HG02884 (cell line): ENCODE data around the gene DAP.

ENCODE experiments used
- ATAC-seq: cut with Tn5 transposase; IDR thresholded peaks from one replicate; pipeline ENCODE4 v1.9.1; 2021; ENCODE audit warnings: mild to moderate bottlenecking, moderate library complexity; ENCODE audit not compliant: unreplicated experiment

Gene DAP

GRCh38 chr5:10712574-10713366 is 48.3 kb downstream of the DAP start:
- ATAC-seq: peak; percentile 93

DNA sequence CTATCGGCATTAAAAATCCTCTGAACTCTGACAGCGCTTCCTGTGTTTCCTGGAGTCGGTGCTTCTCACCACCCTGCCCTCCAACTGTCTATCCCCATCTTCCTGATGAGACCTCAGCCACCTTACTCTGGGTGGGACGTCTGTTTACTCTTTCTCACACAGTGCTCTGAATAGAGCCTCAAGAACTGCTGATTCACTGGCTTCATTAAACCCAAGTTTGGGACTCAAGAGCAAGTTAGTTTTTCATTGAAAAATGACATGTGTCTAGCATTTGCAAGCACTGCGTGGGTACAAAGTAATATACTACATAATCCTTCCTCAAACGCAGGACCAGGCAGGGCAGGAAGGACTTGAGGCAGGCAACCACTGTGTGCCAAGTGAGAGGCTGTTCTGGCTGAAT is 49.5 kb downstream of the DAP start:
- no peak for ATAC-seq

DNA sequence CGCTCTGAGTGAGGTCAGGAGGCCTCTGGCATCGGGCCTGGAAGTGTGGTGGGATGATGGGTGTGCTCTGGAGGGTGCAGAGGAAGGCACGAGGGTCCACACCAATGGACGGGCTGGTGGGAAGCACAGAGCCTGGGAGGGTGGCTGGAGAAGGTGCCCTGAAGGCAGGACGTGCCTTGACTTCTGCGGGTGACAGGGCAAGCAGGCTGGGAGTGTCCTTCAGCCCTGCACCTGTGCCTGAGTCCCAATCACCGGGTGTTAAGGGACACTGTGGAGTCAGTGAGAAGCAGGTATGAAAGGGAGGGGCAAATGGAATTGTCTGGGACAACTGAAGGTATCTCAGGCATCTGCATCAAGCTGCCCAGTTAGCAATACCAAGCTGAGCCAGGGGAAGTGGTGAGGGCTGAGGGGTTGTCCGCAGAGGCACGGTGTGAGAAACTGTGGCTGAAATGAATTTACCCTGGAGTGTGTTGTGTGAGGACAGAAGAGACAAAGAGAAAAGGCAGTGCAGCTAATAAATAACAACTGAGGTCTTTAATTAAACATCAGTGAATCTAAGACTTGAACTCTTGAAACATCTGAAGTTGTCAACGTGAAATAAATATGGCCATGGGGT is 50.4 kb downstream of the DAP start:
- no peak for ATAC-seq

DNA sequence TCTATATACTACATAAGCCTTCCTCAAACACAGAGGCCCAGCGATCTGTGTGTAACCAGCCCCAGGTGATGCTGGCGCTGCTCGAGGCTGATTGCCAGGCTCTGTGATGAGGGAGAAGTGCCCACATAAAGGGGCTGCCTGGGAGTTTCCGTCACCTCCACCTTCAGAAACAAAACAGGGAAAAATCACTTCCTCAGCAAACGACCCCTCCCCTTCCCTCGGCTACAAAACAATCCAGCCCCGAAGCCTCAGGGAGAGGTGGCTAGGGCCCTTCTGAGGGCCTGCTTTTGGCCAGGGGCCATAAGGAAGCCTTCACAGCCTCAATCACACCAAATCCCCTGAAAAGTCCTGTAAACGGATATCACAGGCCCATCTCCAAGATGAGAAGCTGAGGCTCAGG is 51.1 kb downstream of the DAP start:
- no peak for ATAC-seq

GRCh38 chr5:10709409-10709808 is 51.6 kb downstream of the DAP start:
- no peak for ATAC-seq

DNA sequence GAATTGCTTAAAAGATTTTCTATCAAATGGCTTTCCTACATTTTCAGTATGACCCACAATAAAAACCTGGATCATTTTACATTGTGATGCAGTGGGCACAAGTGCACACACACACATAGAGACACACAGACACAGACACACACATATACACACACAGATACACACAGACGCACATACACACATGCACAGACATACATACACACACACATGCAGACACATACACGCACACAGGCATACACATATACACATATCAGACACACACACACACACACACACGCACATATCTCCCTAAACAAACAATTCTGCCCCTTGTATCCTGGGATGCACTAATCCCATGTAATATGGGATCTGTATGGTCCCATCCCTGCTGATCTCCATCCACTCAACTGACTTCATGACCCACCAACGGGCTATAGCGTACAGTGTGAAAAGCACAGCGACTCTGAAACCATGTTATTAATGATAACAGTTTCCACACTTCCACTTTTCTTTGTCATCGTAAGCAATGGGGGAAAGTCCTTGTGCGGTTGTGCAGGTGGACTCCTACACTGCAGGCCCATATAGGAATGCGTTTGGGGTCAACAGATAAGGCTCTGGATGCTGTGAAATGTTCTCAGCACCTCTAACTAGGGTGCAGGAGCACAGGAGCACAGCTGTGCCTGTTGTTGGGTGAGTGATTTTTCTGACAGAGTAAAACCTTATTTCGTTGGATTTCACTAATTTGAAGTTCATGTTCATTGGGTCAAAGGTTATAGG is 52.7 kb downstream of the DAP start:
- ATAC-seq: no peak

DNA sequence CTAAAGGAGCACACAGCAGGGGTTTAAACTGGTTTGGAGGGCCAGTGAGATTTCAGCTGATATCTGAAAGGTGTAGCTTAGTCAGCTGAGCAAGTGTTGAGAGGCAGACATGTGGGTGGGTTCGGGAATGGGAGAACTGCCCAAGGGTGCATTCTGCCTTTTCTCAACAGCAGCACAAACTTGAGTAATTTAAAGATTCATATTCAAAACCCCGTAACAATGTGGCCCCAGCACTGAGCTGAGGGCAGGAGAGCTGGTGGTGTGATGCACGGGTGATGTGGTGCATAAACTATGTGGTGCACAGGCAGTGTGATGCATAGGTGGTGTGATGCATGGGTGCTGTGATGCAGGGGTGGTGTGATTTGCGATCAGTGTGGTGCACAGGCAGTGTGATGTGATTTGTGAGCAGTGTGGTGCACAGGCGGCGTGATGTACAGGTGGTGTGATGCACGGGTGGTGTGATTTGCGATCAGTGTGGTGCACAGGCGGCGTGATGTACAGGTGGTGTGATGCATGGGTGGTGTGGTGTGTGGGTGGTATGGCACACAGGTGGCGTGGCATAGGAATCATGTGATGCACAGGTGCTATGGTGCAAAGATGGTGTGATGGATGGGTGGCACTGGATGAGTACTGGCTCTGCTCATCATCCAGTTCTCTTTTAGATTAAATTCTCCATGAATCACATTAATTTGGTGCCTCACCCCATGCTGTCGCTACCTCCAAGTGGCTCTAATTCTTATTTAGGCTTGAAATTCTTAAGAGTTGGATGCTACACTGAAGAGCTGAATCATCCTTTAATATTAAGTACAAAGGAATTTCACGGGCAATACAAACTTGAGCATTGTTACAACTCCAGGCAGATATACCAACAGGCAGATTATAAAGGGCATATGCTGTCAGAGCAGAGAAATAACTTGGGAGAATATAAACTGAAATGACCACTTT is 53.6 kb downstream of the DAP start:
- ATAC-seq: no peak

DNA sequence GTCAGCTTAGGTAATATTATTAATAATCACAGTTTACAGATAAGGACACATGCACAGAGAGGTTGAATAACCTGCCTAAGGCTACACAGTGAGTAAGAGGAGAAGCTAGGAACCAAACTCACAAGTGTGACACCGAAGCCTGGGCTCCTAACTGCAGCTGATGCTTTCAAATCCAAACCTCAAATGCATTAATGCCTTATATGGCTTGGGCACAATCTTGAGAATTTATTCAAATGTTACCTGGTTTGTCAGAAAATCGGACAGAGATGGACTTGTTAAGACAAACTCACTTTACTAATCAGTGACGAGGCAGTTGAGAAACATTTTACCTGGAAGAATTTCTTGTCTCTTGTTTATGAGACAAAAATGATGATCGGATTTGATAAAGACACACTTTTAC is 54.7 kb downstream of the DAP start:
- no peak for ATAC-seq

DNA sequence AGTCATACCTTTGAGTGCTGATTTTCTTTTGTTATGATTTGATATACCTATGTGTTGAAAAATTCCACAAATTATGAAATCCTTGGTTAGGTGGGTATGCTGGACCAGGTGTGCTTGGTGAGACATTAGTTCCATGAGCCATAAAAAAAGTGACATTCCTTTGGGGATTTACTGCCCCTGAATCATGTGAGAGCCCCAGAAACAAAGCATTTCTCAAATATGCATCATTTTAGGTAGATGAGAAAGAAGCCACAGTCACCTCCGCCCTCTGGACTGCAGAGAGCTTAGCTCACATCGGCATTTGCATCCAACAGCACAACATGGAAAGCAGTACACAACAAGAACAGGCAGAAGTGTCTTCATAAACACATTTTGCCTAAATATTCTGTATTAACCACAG is 55.3 kb downstream of the DAP start:
- ATAC-seq: no peak

- ATAC-seq: peak; percentile 38
Measured at GRCh38 chr5:10704949-10705621, 55.9 kb downstream of the DAP start.

DNA sequence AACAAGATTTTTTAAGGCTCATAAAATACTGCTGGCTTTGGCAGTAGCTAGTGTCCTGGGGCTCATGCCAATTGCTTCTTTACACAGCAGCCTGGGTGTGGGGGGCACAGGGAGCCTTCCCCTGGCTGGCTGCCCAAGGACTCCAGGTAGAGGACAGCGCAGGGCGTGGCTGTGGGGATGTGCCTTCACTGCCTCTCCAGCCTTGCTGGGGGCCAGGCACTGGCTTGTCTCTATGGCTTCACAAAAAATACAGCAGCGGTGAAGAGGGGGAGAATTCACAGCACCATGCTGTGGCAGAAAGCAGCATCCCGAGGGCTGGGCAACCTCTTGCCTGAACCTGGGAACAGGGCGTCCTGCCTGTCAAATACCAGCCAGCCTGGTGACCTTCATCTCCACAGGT is 57.4 kb downstream of the DAP start:
- ATAC-seq: no peak

DNA sequence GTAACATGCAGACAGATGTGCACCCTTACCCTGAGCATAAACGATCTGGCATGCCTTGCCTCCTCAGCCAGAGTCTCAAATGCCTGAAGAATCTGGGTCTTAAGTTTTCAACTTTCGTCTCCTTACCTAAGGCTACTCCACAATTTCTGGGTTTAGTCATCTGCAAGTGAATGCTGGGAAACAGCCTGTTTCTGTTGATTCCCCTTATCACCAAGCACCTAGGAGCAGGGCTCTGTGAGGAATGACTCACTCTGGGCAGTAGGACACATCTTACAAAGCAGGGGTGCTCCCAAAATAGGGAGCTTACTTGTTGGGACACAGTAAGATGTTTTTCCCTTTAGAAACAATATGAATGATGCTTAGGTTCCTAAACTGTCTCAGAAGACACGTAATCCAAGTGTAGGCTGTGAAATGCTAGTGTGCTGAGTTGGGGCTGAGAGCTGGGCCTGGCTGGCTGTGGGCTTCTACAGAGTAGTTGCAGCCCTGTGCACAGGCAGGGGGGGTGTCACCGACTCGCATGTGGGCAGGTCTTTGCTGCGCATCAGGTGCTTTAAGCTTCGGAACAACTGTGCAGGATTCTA is 58.0 kb downstream of the DAP start:
- ATAC-seq: no peak

DNA sequence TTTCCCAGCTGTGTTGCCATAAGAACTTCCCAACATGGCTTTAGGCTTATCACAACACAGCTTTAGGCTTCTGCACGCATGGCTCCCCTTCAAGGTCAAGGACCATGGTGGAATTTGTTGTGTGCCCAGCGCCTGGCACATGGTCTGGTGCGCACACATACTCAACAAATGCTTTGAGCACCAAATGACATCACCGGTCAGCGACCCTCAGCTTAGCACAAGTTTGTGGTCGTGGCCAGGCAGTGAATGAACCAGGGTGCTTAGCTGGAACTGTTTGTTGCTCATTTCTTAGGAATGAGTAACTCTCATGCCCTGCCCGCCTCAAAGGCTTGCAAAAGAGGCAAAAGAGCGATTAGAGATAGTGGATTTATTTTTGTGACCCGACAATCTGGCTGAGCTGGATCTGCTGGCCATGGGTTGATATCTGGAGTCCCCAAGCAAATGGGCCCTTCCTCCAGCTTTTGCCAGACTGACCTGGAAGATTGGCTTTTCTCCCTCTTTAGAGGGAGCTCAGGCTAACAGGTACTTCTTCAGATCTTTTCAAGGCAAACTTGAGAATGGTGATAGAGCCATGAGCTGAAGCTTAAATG is 58.9 kb downstream of the DAP start:
- no peak for ATAC-seq

DNA sequence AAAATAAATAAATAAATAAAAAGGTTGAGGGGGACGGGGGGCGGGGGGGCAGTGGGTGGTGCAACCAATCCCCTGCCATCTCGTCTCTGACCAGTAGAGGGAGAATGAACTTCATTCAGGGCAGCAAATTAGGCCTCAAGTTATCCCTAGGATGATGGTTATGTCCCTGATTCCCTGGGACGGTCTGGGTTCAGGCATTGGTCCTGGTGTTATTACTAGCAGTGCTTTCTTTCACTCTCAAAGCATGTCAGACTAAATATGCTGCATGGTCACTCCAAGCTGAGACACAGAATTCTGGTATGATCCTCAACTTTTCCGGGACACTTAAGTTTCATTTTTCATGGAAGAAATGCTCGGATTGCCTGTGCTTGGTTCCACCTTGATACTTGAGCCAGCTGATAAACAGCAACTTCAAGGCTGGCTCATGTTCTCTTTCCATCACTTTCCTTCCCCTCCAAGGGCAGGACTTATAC is 59.4 kb downstream of the DAP start:
- ATAC-seq: no peak

- ATAC-seq: no peak
Measured at GRCh38 chr5:10700516-10700915, 60.5 kb downstream of the DAP start.

GRCh38 chr5:10699987-10700386 is 61.0 kb downstream of the DAP start:
- peak; percentile 58 for ATAC-seq

DNA sequence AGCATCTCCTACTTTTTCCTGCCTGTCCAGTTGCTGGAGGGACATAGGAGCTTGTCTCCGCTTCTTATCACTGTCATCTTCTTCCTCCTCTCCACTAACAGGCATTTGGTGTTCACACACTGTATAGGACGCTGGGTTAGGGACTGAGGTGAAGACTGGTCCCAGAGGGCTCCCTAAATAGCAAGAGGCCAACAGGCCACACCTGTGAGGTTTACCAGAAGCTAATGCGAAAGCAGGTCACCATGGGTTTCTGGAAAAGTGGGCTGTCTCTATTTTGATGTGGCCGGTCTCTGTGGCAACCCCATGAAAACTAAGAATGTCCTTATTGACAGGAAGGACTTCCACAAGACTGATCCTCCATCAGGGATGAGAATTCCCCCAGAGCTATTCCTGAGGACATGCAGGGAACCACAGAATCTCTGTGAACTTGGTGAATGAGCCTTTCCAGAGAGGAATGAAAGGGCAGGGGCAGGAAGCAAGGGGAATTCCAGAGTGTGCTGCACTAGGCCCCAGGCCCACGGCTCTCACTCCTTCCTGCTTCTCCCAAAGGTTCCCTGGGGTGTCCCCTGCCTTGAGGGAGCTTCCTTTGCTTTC is 61.7 kb downstream of the DAP start:
- peak; percentile 28 for ATAC-seq

DNA sequence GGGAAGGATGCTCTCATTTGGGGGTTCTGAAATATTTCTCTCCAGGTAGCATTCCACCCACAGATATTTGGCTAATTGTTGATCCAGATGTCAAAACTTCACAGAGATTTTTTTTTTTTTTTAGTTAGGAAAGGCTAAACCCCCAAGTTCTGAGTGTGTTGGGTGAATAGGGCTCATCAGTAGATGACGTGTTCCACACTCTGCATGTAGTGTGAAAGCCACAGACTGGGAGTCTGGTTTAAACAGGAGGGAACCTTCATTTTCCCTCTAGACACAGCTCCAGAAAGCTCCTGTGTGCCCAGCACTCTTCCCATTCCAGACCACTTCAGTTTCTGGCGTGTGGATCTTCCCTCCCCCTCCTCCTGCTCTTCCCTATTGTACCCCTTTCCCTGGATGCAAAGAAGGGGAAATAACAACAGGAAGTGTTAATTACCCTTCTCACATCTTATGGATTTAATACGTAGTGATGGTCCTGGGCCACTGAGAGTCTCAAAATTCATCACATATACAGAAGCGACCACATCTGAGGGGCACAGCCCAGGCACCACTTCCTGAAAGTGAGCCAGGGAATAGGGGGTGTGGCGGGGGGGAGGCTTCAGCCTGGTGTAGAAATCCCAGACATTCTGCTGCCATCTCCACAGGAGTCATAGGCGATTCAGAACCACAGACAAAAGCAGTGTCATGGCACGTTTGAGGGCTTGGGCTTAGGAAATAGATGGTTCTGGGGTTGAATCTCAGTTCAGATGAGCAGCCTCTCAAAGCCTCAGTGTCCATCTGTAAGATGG is 65.1 kb downstream of the DAP start:
- ATAC-seq: no peak
